ENCODE measurements around the gene SUPT4H1. TPM values are rescaled to one million over a fixed set of nuclear protein-coding genes. Genes with fewer than 3 reads are reported as not detected.

SUPT4H1 gene
- total and polyA plus RNA-seq, 7 donors = 50.5 to 114 (median 65.3) TPM

- no peak overlapping the region for H3K4me3 ChIP-seq
- H3K4me1 ChIP-seq = no peaks in the 10 kb centered on the region
- H3K27me3 ChIP-seq = no peaks in the 10 kb centered on the region
- intact Hi-C loops (cut with DNase I) = no loop called here
- no peaks in the 10 kb centered on the region for H3K9me3 ChIP-seq
- peaks cover 0 to 3% (median 0%) of the 10 kb centered on the region in 4 donors for H3K36me3 ChIP-seq
- WGBS, 2 donors = 91% methylated on average over 14 of the region's 14 CpGs
- no peak for TF ChIP-seq POLR2A (IDR thresholded peaks at IDR 0.05)
- peak; percentile 64 for DNase-seq
- H3K27ac ChIP-seq = no peak overlapping the region
These were observed 47.1 kb downstream of the SUPT4H1 start for GRCh38 chr17:58304750-58305486.

- TF ChIP-seq POLR2A (IDR thresholded peaks at IDR 0.05) (no peak), CTCF (IDR thresholded peaks at IDR 0.05) (peak in 3 of 4 experiments; percentile 18 to 49 (median 32))
- Histone ChIP-seq H3K4me3 (no peak overlapping the region), H3K36me3 (peaks cover 0 to 3% (median 0%) of the 10 kb centered on the region in 4 donors), H3K4me1 (no peaks in the 10 kb centered on the region), H3K9me3 (no peaks in the 10 kb centered on the region), H3K27ac (no peak overlapping the region), H3K27me3 (no peaks in the 10 kb centered on the region)
- DNase-seq = peak; percentile 70
- WGBS, 2 donors = 42 to 46% methylated on average over 10 of the region's 10 CpGs
- intact Hi-C loops (cut with DNase I) = no loop called here
These were observed 47.8 kb downstream of the SUPT4H1 start for GRCh38 chr17:58303971-58304749.

- peak; percentile 20 for DNase-seq
- H3K4me1 ChIP-seq = no peaks in the 10 kb centered on the region
- no peaks in the 10 kb centered on the region for H3K9me3 ChIP-seq
- WGBS, 2 donors = 86 to 89% methylated on average over 9 of the region's 9 CpGs
- H3K36me3 ChIP-seq = peaks cover 0 to 3% (median 0%) of the 10 kb centered on the region in 4 donors
- TF ChIP-seq EP300 (IDR thresholded peaks at IDR 0.05) (no peak), CTCF (IDR thresholded peaks at IDR 0.05) (no peak), POLR2AphosphoS5 (IDR thresholded peaks at IDR 0.05) (no peak), POLR2A (IDR thresholded peaks at IDR 0.05) (no peak)
- H3K4me3 ChIP-seq = no peak overlapping the region
- no peak overlapping the region for H3K27ac ChIP-seq
- intact Hi-C loops (cut with DNase I) = no loop called here
- no peaks in the 10 kb centered on the region for H3K27me3 ChIP-seq
These were observed 48.9 kb downstream of the SUPT4H1 start for GRCh38 chr17:58302919-58303585.

- DNase-seq = peak; percentile 55
- 91 to 95% methylated on average over 9 of the region's 9 CpGs for WGBS, 2 donors
- intact Hi-C loops (cut with DNase I) = no loop called here
These were observed 49.7 kb downstream of the SUPT4H1 start for GRCh38 chr17:58302171-58302918.

More at GRCh38 chr17:58302171-58302918, 49.7 kb downstream of the SUPT4H1 start:
- TF ChIP-seq CTCF (IDR thresholded peaks at IDR 0.05) (no peak), EP300 (IDR thresholded peaks at IDR 0.05) (no peak), POLR2AphosphoS5 (IDR thresholded peaks at IDR 0.05) (no peak), POLR2A (IDR thresholded peaks at IDR 0.05) (no peak)
- Histone ChIP-seq H3K9me3 (no peaks in the 10 kb centered on the region), H3K4me1 (no peaks in the 10 kb centered on the region), H3K27ac (no peak overlapping the region), H3K27me3 (no peaks in the 10 kb centered on the region), H3K36me3 (peaks cover 0 to 3% (median 0%) of the 10 kb centered on the region in 4 donors), H3K4me3 (no peak overlapping the region)

Measured in sigmoid colon (tissue), 7 donors.